Activated T-helper 2 cell treated with anti-CD3 and anti-CD28 coated beads, Interferon-gamma antibody, Interleukin-2, Interleukin-4, amounts not matched to agents 10 μg/mL and 5 μg/mL and 100 μg/mL, durations not matched to agents 14 hours and 24 hours and 36 hours (primary cell): Measurements from ENCODE around the gene MOB1A. TPM values are rescaled to one million over a fixed set of nuclear protein-coding genes. Genes with fewer than 3 reads are reported as not detected.
A peak's percentile ranks its signal among the peaks of the same experiment; 100 is the strongest.
"Not testable (repeated sequence)": the region's sequence is repeated elsewhere in the genome, so short reads cannot be mapped to it uniquely, and the experiment has no call there.

ENCODE experiments used
- DNase-seq: peaks from one replicate; pipeline ENCODE4 v3.0.0; 2021; ENCODE audit warnings: low spot score
- H3K27ac Mint-ChIP-seq: one replicate; pipeline ENCODE4 v1.8.0; 2021; ENCODE audit warnings: mixed read lengths
- H3K27me3 Mint-ChIP-seq: one replicate; pipeline ENCODE4 v1.8.0; 2021; ENCODE audit warnings: low read depth, mixed read lengths
- H3K36me3 Mint-ChIP-seq: one replicate; pipeline ENCODE4 v1.8.0; 2021; ENCODE audit warnings: low read depth, mixed read lengths
- H3K4me1 Mint-ChIP-seq: one replicate; pipeline ENCODE4 v1.8.0; 2021; ENCODE audit warnings: low read depth, mixed read lengths
- H3K4me3 Mint-ChIP-seq: one replicate; pipeline ENCODE4 v1.8.0; 2021; ENCODE audit warnings: low read depth, mild to moderate bottlenecking, moderate library complexity, mixed read lengths
- H3K9me3 Mint-ChIP-seq: one replicate; pipeline ENCODE4 v1.8.0; 2021; ENCODE audit warnings: mixed read lengths
- intact Hi-C: fragments of 100-400 bp; cut with micrococcal nuclease; formaldehyde crosslinking; loops from one replicate; pipeline ENCODE4 v1.15.1; 2023
- total RNA-seq: library from RNA; stranded (reverse); gene quantifications from 2 replicates; pipeline ENCODE4 v1.2.3, GENCODE V29; 2022

MOB1A gene
- total RNA-seq, 1 donor from 2014 or later: 208 TPM

- intact Hi-C loops: loop anchor here (5.0 kb wide), 1 partner anchor 263 kb away; the partner anchor contains the start of genes INO80B and WBP1
- H3K9me3 Mint-ChIP-seq: no peaks in the 10 kb centered on the region
- H3K27me3 Mint-ChIP-seq: peaks cover 3% of the 10 kb centered on the region
- no peak overlapping the region for H3K4me3 Mint-ChIP-seq
- peaks cover 20% of the 10 kb centered on the region for H3K4me1 Mint-ChIP-seq
- DNase-seq: no peak
- H3K36me3 Mint-ChIP-seq: peaks cover 12% of the 10 kb centered on the region
- H3K27ac Mint-ChIP-seq: no peak overlapping the region
Observed at GRCh38 chr2:74194799-74195198, 16.1 kb upstream of the MOB1A start.

- intact Hi-C loops: no loop called here
- Mint-ChIP-seq H3K36me3 (no peaks in the 10 kb centered on the region), H3K27me3 (peaks cover 3% of the 10 kb centered on the region), H3K4me3 (no peak overlapping the region), H3K4me1 (peaks cover 9% of the 10 kb centered on the region), H3K9me3 (no peaks in the 10 kb centered on the region), H3K27ac (no peak overlapping the region)
- no peak for DNase-seq
Observed at GRCh38 chr2:74191596-74192380, 13.1 kb upstream of the MOB1A start.

GRCh38 chr2:74188696-74189095 lies 10.0 kb upstream of the MOB1A start:
- Mint-ChIP-seq H3K27me3 (peaks cover 3% of the 10 kb centered on the region), H3K36me3 (peaks cover 4% of the 10 kb centered on the region), H3K9me3 (peaks cover 4% of the 10 kb centered on the region), H3K4me3 (no peak overlapping the region), H3K4me1 (peaks cover 28% of the 10 kb centered on the region), H3K27ac (no peak overlapping the region)
- intact Hi-C loops: no loop called here
- DNase-seq: no peak

GRCh38 chr2:74188018-74188601 lies 9.4 kb upstream of the MOB1A start:
- peaks cover 4% of the 10 kb centered on the region for H3K9me3 Mint-ChIP-seq
- H3K27me3 Mint-ChIP-seq: peaks cover 3% of the 10 kb centered on the region
- H3K4me1 Mint-ChIP-seq: peaks cover 29% of the 10 kb centered on the region

GRCh38 chr2:74186706-74187105 lies 8.0 kb upstream of the MOB1A start:
- intact Hi-C loops: loop anchor here (1.0 kb wide), 1 partner anchor 12 kb away; the partner anchor contains the start of gene MTHFD2
- not testable (repeated sequence) for H3K9me3 Mint-ChIP-seq, H3K36me3 Mint-ChIP-seq, DNase-seq, H3K4me3 Mint-ChIP-seq, H3K27me3 Mint-ChIP-seq
- peak overlapping the region; percentile 75 for H3K27ac Mint-ChIP-seq
- peaks cover 32% of the 10 kb centered on the region for H3K4me1 Mint-ChIP-seq

More at GRCh38 chr2:74188018-74188601, 9.4 kb upstream of the MOB1A start:
- intact Hi-C loops: no loop called here
- Mint-ChIP-seq H3K27ac (no peak overlapping the region), H3K4me3 (no peak overlapping the region), H3K36me3 (peaks cover 4% of the 10 kb centered on the region)
- no peak for DNase-seq

- Mint-ChIP-seq H3K27me3 (peaks cover 2% of the 10 kb centered on the region), H3K4me1 (peaks cover 35% of the 10 kb centered on the region), H3K36me3 (peaks cover 4% of the 10 kb centered on the region), H3K27ac (peak overlapping the region; percentile 75), H3K9me3 (peaks cover 4% of the 10 kb centered on the region), H3K4me3 (no peak overlapping the region)
- intact Hi-C loops: loop anchor here (1.0 kb wide), 1 partner anchor 12 kb away; the partner anchor contains the start of gene MTHFD2
- peak; percentile 46 for DNase-seq
Observed at GRCh38 chr2:74186038-74186437, 7.4 kb upstream of the MOB1A start.

- peaks cover 4% of the 10 kb centered on the region for H3K36me3 Mint-ChIP-seq
- H3K27ac Mint-ChIP-seq: peak overlapping the region; percentile 0
- H3K9me3 Mint-ChIP-seq: peaks cover 4% of the 10 kb centered on the region
- peaks cover 37% of the 10 kb centered on the region for H3K4me1 Mint-ChIP-seq
- intact Hi-C loops: no loop called here
- H3K4me3 Mint-ChIP-seq: no peak overlapping the region
- DNase-seq: no peak
- H3K27me3 Mint-ChIP-seq: no peaks in the 10 kb centered on the region
Observed at GRCh38 chr2:74183878-74184277, 5.2 kb upstream of the MOB1A start.

GRCh38 chr2:74181739-74182138 lies 3.1 kb upstream of the MOB1A start:
- Mint-ChIP-seq H3K4me3 (no peak overlapping the region), H3K4me1 (peaks cover 40% of the 10 kb centered on the region), H3K27ac (peak overlapping the region; percentile 76), H3K36me3 (peaks cover 13% of the 10 kb centered on the region), H3K27me3 (no peaks in the 10 kb centered on the region), H3K9me3 (peaks cover 4% of the 10 kb centered on the region)
- no peak for DNase-seq
- intact Hi-C loops: no loop called here

- Mint-ChIP-seq H3K9me3 (no peaks in the 10 kb centered on the region), H3K27me3 (no peaks in the 10 kb centered on the region), H3K36me3 (peaks cover 26% of the 10 kb centered on the region), H3K27ac (peak overlapping the region; percentile 81), H3K4me1 (peaks cover 42% of the 10 kb centered on the region), H3K4me3 (peak overlapping the region; percentile 85)
- no peak for DNase-seq
- intact Hi-C loops: no loop called here
Observed at GRCh38 chr2:74179063-74179865, 585 bp upstream of the MOB1A start.

- Mint-ChIP-seq H3K27ac (peak overlapping the region; percentile 81), H3K4me3 (peak overlapping the region; percentile 85), H3K9me3 (no peaks in the 10 kb centered on the region), H3K27me3 (no peaks in the 10 kb centered on the region), H3K4me1 (peaks cover 44% of the 10 kb centered on the region), H3K36me3 (peaks cover 32% of the 10 kb centered on the region)
- DNase-seq: no peak
- intact Hi-C loops: loop anchor here (1.0 kb wide), 2 partner anchors 21 to 29 kb away; partner anchors contain the start of gene MTHFD2
Observed at GRCh38 chr2:74177696-74178095, 983 bp downstream of the MOB1A start.

- no peak overlapping the region for H3K27ac Mint-ChIP-seq
- H3K4me3 Mint-ChIP-seq: no peak overlapping the region
Observed at GRCh38 chr2:74174909-74175308, 3.8 kb downstream of the MOB1A start.

GRCh38 chr2:74168739-74169138 lies 9.9 kb downstream of the MOB1A start:
- Mint-ChIP-seq H3K4me1 (peaks cover 17% of the 10 kb centered on the region), H3K9me3 (peaks cover 10% of the 10 kb centered on the region), H3K36me3 (peaks cover 73% of the 10 kb centered on the region), H3K4me3 (no peak overlapping the region), H3K27me3 (no peaks in the 10 kb centered on the region), H3K27ac (peak overlapping the region; percentile 58)
- no peak for DNase-seq
- intact Hi-C loops: no loop called here

More at GRCh38 chr2:74174909-74175308, 3.8 kb downstream of the MOB1A start:
- intact Hi-C loops: no loop called here
- H3K27me3 Mint-ChIP-seq: no peaks in the 10 kb centered on the region
- peaks cover 52% of the 10 kb centered on the region for H3K36me3 Mint-ChIP-seq
- H3K4me1 Mint-ChIP-seq: peaks cover 42% of the 10 kb centered on the region
- H3K9me3 Mint-ChIP-seq: no peaks in the 10 kb centered on the region
- no peak for DNase-seq
